SK-N-SH (cell line): ENCODE data around the gene KMT2E. TPM values are rescaled to one million over a fixed set of nuclear protein-coding genes. Genes with fewer than 3 reads are reported as not detected.

Source experiments
- CTCF ChIA-PET: fragments of 300-600, 350-600 bp; formaldehyde crosslinking; extraction: SDS; loops from one replicate; lab custom pipeline; 2021; lab: Yijun Ruan, JAX
- POLR2A ChIA-PET: fragments of 350-600 bp; sonication (Branson Sonifier 250); formaldehyde crosslinking; extraction: SDS; loops from one replicate; lab custom pipeline; 2020; ENCODE audit warnings: antibody characterized with exemption, inconsistent platforms; lab: Yijun Ruan, JAX
- DNase-seq: peaks from one replicate; pipeline ENCODE4 v3.0.0; 2012
- H2AFZ ChIP-seq: fragments of 200-600 bp; sonication (generic); 2 replicates; pipeline ENCODE4 v1.8.1; 2016; ENCODE audit warnings: antibody characterized with exemption, mild to moderate bottlenecking, low read depth
- H3F3A ChIP-seq: fragments of 200-600 bp; sonication (generic); replicated peaks from 2 replicates; pipeline ENCODE3; 2016; ENCODE audit warnings: antibody characterized with exemption, mild to moderate bottlenecking; ENCODE audit not compliant: insufficient read depth
- H3K27ac ChIP-seq, 2 experiments: fragments of 200-500 bp in 1 of 2; fragments of 200-600 bp in 1 of 2; sonication (Bioruptor generic) in 1 of 2; sonication (generic), shearing (Covaris generic) in 1 of 2; 2 replicates each; pipeline versions ENCODE4 v1.5.1 to v1.6.1; 2014 to 2016; ENCODE audit warnings: low read depth in 2 of 2, inconsistent platforms in 1 of 2, low read length in 1 of 2, mild to moderate bottlenecking in 1 of 2, mixed read lengths in 1 of 2
- H3K27me3 ChIP-seq: fragments of 200-600 bp; sonication (generic), shearing (Covaris generic); 2 replicates; pipeline ENCODE4 v1.6.1; 2016; ENCODE audit warnings: mixed run types; ENCODE audit not compliant: insufficient read depth
- H3K36me3 ChIP-seq, 2 experiments: fragments of 200-500 bp in 1 of 2; fragments of 200-600 bp in 1 of 2; sonication (Bioruptor generic) in 1 of 2; sonication (generic) in 1 of 2; replicated peaks in 1 of 2; 2 replicates each; pipeline versions ENCODE3 to v1.5.1; 2014 to 2016; ENCODE audit warnings: low read length in 1 of 2, mild to moderate bottlenecking in 1 of 2; ENCODE audit not compliant: insufficient read depth in 2 of 2, control insufficient read depth in 1 of 2
- H3K4me1 ChIP-seq, 2 experiments: fragments of 200-500 bp in 1 of 2; fragments of 200-600 bp in 1 of 2; sonication (Bioruptor generic) in 1 of 2; sonication (generic), shearing (Covaris generic) in 1 of 2; 2 replicates each; pipeline versions ENCODE4 v1.5.1 to v1.6.1; 2014 to 2016; ENCODE audit warnings: low read depth in 1 of 2, low read length in 1 of 2, mixed run types in 1 of 2; ENCODE audit not compliant: insufficient read depth in 2 of 2, control insufficient read depth in 1 of 2
- H3K4me2 ChIP-seq: fragments of 200-600 bp; sonication (generic), shearing (Covaris generic); 2 replicates; pipeline ENCODE4 v1.6.1; 2017; ENCODE audit warnings: mixed run types
- H3K4me3 ChIP-seq, 2 experiments: fragments of 200-500 bp in 1 of 2; fragments of 200-600 bp in 1 of 2; sonication (Bioruptor generic) in 1 of 2; sonication (generic), shearing (Covaris generic) in 1 of 2; 2 replicates each; pipeline versions ENCODE4 v1.5.1 to v1.8.1; 2014 to 2016; ENCODE audit warnings: low read depth in 2 of 2, inconsistent platforms in 1 of 2, low read length in 1 of 2, mild to moderate bottlenecking in 1 of 2, mixed read lengths in 1 of 2, moderate library complexity in 1 of 2
- H3K79me2 ChIP-seq: fragments of 200-600 bp; sonication (generic); 2 replicates; pipeline ENCODE4 v1.8.1; 2017; ENCODE audit warnings: mild to moderate bottlenecking; ENCODE audit not compliant: insufficient read depth
- H3K9ac ChIP-seq: fragments of 200-600 bp; sonication (generic); 2 replicates; pipeline ENCODE4 v1.6.1; 2017; ENCODE audit warnings: mixed run types
- H3K9me2 ChIP-seq: fragments of 200-600 bp; sonication (generic); 2 replicates; pipeline ENCODE4 v1.6.1; 2017; ENCODE audit warnings: mixed run types
- H3K9me3 ChIP-seq: fragments of 200-600 bp; sonication (generic); 2 replicates; pipeline ENCODE4 v1.6.1; 2017; ENCODE audit warnings: mixed run types, mild to moderate bottlenecking, moderate library complexity
- H4K20me1 ChIP-seq: fragments of 200-600 bp; sonication (generic); 2 replicates; pipeline ENCODE4 v1.6.1; 2017; ENCODE audit warnings: mild to moderate bottlenecking, mixed run types; ENCODE audit not compliant: insufficient read depth
- ELF1 ChIP-seq: IDR thresholded peaks from 2 replicates; pipeline ENCODE4 v1.4.0; 2012
- EP300 ChIP-seq, 2 experiments: IDR thresholded peaks; 2 replicates each; pipeline versions ENCODE4 v1.4.0 to v1.6.1; 2012; ENCODE audit warnings: borderline replicate concordance in 1 of 2, low read depth in 1 of 2, low read length in 1 of 2
- EZH2phosphoT487 ChIP-seq: fragments of 200-600 bp; sonication (generic); IDR thresholded peaks from 2 replicates; pipeline ENCODE4 v1.6.1; 2017; ENCODE audit warnings: low read depth, mixed run types, mild to moderate bottlenecking, antibody characterized with exemption, moderate library complexity, borderline replicate concordance
- JUND ChIP-seq: IDR thresholded peaks from 2 replicates; pipeline ENCODE4 v1.4.0; 2012
- NFIC ChIP-seq: IDR thresholded peaks from 2 replicates; pipeline ENCODE4 v1.4.0; 2012; ENCODE audit warnings: borderline replicate concordance
- RFX5 ChIP-seq: IDR thresholded peaks from 2 replicates; pipeline ENCODE4 v1.6.1; 2012; ENCODE audit warnings: mild to moderate bottlenecking, improper control_type of control experiment, low read length
- SIN3A ChIP-seq: IDR thresholded peaks from 2 replicates; pipeline ENCODE4 v1.6.1; 2012; ENCODE audit warnings: low read depth, mild to moderate bottlenecking, low read length, moderate library complexity, borderline replicate concordance
- TAF1 ChIP-seq: IDR thresholded peaks from 2 replicates; pipeline ENCODE4 v1.6.1; 2012; ENCODE audit warnings: low read depth, mild to moderate bottlenecking, low read length, moderate library complexity, borderline replicate concordance
- WGBS: methylation state at CpG from one replicate; pipeline ENCODE4 v1.1.6; 2017; ENCODE audit warnings: low lambda C conversion rate; 5-methylcytosine and 5-hydroxymethylcytosine counted together
- polyA plus RNA-seq, 3 experiments: library from polyadenylated mRNA; depleted of rRNA; stranded (reverse); fragments of >200 nt; gene quantifications; 2 replicates each; pipeline ENCODE4 v1.2.3, GENCODE V29; 2012
- TF ChIP-seq, protein P1 (sequence below): IDR thresholded peaks from 2 replicates; pipeline ENCODE4 v1.4.0; 2012; ENCODE audit warnings: low read depth, borderline replicate concordance
- TF ChIP-seq, protein P2 (sequence below): IDR thresholded peaks from 2 replicates; pipeline ENCODE4; 2012
- TF ChIP-seq, protein P3 (sequence below): IDR thresholded peaks from 2 replicates; pipeline ENCODE4 v1.6.1; 2012; ENCODE audit warnings: mild to moderate bottlenecking, low read depth, low read length, moderate library complexity
- TF ChIP-seq, protein P4 (sequence below): fragments of 200-600 bp; sonication (generic); IDR thresholded peaks from 2 replicates; pipeline ENCODE4 v1.6.1; 2017; ENCODE audit warnings: antibody characterized with exemption, mild to moderate bottlenecking, moderate library complexity

Gene KMT2E
- polyA plus RNA-seq, 1 of the 3 experiments (the other 2 are of a cell fraction), result 6.4 TPM

DNA sequence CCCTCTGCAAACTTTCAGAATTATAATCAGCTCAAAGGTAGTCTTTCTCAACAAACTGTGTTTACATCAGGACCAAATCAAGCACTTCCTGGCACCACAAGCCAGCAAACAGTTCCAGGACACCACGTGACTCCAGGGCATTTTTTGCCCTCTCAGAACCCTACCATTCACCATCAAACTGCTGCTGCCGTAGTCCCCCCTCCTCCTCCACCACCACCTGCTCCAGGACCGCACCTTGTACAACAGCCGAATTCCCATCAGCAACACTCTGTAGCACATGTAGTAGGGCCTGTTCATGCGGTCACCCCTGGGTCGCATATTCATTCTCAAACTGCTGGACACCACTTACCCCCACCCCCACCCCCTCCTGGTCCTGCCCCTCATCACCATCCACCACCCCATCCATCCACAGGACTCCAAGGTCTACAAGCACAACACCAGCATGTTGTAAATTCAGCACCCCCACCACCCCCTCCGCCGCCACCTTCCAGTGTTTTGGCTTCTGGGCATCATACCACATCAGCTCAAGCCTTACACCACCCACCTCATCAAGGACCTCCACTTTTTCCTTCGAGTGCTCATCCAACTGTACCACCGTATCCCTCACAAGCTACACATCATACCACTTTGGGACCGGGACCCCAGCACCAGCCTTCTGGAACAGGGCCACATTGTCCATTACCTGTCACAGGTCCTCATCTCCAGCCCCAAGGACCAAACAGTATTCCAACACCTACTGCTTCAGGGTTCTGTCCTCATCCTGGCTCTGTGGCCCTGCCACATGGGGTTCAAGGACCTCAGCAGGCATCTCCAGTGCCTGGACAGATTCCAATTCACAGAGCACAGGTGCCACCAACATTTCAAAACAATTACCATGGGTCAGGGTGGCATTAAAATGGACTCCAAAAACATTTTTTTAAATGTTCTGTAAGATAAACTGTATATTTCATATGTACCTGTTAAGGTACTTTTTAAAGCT, 98.7 kb downstream of the KMT2E start:
- Histone ChIP-seq H3K79me2 (peaks cover 18% of the 10 kb centered on the region; the same call in 1 of the 2 replicates), H3K4me1 (peaks cover 0 to 10% of the 10 kb centered on the region in 2 experiments; a peak in 2 of 4 replicates), H3K9me3 (no peaks in the 10 kb centered on the region), H3K36me3 (peaks cover 95 to 98% of the 10 kb centered on the region in 2 experiments), H3K4me2 (no peak overlapping the region), H4K20me1 (peaks cover 26% of the 10 kb centered on the region; the same call in 1 of the 2 replicates), H3K4me3 (no peak overlapping the region), H3K9ac (no peak overlapping the region), H3K27me3 (no peaks in the 10 kb centered on the region), H3F3A (peaks cover 76% of the 10 kb centered on the region), H3K27ac (no peak overlapping the region), H3K9me2 (no peaks in the 10 kb centered on the region), H2AFZ (no peak overlapping the region)
- TF ChIP-seq TAF1 (no peak), EZH2phosphoT487 (no peak), JUND (no peak)
- CTCF ChIA-PET, result interaction anchor here (0.5 to 1.0 kb wide), 3 partner anchors 10 to 189 kb away, joined by 3 read pairs; no protein-coding TSS in a partner anchor
- POLR2A ChIA-PET, result interaction anchor here (0.6 kb wide), 1 partner anchor 271 kb away, joined by 4 read pairs; no protein-coding TSS in a partner anchor
- DNase-seq, result no peak
- 96% methylated on average over 11 of the region's 11 CpGs for WGBS

DNA sequence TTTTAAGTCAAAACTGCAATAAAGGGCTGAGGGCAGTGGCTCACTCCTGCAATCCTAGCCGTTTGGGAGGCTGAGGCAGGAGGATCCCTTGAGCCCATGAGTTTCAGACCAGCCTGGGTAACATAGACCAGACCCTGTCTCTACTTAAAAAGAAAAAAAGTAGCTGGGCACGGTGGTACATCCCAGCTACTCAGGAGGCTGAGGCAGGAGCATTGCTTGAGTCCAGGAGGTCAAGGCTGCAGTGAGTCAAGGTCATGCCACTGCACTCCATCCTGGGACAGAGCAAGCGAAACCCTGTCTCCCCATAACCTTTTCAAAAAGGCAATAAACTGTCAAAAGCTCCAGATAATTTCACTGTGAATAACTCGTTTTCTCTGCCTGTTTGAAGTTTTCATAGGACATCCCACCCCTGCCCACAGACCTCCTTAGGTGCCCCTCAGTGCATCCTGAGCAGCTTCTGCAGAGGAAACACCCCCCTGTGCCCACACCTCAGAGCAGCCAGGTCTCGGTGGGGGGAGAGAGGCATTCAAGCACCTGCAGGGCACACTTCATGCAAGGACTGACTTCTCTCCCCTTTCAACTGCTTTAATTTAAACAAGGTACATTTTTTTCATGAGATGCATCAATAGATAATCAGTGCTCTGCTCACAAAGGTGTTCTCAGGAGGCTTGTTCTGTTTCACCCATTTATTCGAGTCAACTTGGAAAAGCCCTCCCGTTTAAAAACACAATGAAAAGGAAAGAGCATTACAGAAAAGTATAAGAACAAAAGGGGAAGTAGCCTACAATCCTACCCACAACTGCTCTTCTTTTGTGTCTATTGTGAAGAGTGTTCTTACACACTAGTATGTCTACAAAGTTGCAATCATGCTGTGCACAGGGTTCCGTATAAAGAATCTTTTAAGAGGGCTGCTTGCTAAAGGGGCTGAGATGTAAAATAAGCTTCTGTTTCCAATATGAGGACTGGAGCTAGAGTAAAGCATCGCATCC, 104.9 kb downstream of the KMT2E start:
- peaks cover 3% of the 10 kb centered on the region; the same call in 1 of the 2 replicates for H3K79me2 ChIP-seq
- H3K9me3 ChIP-seq, result no peaks in the 10 kb centered on the region
- H3K27me3 ChIP-seq, result no peaks in the 10 kb centered on the region
- no peak overlapping the region for H3K27ac ChIP-seq
- peaks cover 49 to 58% of the 10 kb centered on the region in 2 experiments for H3K36me3 ChIP-seq
- DNase-seq, result no peak
- H4K20me1 ChIP-seq, result peaks cover 3% of the 10 kb centered on the region; the same call in 1 of the 2 replicates
- H3K9me2 ChIP-seq, result no peaks in the 10 kb centered on the region
- CTCF ChIA-PET, result interaction anchor here (0.9 to 3.0 kb wide), 7 partner anchors 15 to 277 kb away, joined by 3 to 14 read pairs (median 7); no protein-coding TSS in a partner anchor
- H3K4me1 ChIP-seq, result peaks cover 0 to 8% of the 10 kb centered on the region in 2 experiments; a peak in 2 of 4 replicates
- POLR2A ChIA-PET, result interaction anchor here (0.6 to 0.8 kb wide), 2 partner anchors 44 to 104 kb away, joined by 3 read pairs; no protein-coding TSS in a partner anchor
- peaks cover 30% of the 10 kb centered on the region for H3F3A ChIP-seq
- no peak overlapping the region for H2AFZ ChIP-seq
- no peak overlapping the region for H3K4me2 ChIP-seq
- H3K9ac ChIP-seq, result no peak overlapping the region
- WGBS, result 88% methylated on average over 9 of the region's 9 CpGs
- H3K4me3 ChIP-seq, result no peak overlapping the region
- TF ChIP-seq, protein P1, sequence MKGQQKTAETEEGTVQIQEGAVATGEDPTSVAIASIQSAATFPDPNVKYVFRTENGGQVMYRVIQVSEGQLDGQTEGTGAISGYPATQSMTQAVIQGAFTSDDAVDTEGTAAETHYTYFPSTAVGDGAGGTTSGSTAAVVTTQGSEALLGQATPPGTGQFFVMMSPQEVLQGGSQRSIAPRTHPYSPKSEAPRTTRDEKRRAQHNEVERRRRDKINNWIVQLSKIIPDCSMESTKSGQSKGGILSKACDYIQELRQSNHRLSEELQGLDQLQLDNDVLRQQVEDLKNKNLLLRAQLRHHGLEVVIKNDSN, result no peak
- TF ChIP-seq EP300 (IDR thresholded peaks at IDR 0.05; ENCODE audit: borderline replicate concordance in 1 of 2, low read depth in 1 of 2, low read length in 1 of 2) (no peak), NFIC (no peak), ELF1 (no peak), RFX5 (no peak), SIN3A (no peak)
- TF ChIP-seq, protein P2, sequence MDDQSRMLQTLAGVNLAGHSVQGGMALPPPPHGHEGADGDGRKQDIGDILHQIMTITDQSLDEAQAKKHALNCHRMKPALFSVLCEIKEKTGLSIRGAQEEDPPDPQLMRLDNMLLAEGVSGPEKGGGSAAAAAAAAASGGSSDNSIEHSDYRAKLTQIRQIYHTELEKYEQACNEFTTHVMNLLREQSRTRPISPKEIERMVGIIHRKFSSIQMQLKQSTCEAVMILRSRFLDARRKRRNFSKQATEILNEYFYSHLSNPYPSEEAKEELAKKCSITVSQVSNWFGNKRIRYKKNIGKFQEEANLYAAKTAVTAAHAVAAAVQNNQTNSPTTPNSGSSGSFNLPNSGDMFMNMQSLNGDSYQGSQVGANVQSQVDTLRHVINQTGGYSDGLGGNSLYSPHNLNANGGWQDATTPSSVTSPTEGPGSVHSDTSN, result no peak
- TF ChIP-seq, protein P3, sequence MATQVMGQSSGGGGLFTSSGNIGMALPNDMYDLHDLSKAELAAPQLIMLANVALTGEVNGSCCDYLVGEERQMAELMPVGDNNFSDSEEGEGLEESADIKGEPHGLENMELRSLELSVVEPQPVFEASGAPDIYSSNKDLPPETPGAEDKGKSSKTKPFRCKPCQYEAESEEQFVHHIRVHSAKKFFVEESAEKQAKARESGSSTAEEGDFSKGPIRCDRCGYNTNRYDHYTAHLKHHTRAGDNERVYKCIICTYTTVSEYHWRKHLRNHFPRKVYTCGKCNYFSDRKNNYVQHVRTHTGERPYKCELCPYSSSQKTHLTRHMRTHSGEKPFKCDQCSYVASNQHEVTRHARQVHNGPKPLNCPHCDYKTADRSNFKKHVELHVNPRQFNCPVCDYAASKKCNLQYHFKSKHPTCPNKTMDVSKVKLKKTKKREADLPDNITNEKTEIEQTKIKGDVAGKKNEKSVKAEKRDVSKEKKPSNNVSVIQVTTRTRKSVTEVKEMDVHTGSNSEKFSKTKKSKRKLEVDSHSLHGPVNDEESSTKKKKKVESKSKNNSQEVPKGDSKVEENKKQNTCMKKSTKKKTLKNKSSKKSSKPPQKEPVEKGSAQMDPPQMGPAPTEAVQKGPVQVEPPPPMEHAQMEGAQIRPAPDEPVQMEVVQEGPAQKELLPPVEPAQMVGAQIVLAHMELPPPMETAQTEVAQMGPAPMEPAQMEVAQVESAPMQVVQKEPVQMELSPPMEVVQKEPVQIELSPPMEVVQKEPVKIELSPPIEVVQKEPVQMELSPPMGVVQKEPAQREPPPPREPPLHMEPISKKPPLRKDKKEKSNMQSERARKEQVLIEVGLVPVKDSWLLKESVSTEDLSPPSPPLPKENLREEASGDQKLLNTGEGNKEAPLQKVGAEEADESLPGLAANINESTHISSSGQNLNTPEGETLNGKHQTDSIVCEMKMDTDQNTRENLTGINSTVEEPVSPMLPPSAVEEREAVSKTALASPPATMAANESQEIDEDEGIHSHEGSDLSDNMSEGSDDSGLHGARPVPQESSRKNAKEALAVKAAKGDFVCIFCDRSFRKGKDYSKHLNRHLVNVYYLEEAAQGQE, result no peak
- TF ChIP-seq, protein P4, sequence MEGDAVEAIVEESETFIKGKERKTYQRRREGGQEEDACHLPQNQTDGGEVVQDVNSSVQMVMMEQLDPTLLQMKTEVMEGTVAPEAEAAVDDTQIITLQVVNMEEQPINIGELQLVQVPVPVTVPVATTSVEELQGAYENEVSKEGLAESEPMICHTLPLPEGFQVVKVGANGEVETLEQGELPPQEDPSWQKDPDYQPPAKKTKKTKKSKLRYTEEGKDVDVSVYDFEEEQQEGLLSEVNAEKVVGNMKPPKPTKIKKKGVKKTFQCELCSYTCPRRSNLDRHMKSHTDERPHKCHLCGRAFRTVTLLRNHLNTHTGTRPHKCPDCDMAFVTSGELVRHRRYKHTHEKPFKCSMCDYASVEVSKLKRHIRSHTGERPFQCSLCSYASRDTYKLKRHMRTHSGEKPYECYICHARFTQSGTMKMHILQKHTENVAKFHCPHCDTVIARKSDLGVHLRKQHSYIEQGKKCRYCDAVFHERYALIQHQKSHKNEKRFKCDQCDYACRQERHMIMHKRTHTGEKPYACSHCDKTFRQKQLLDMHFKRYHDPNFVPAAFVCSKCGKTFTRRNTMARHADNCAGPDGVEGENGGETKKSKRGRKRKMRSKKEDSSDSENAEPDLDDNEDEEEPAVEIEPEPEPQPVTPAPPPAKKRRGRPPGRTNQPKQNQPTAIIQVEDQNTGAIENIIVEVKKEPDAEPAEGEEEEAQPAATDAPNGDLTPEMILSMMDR, result no peak
